LNCAP (cell line): Measurements from ENCODE around the gene UBR3.

ENCODE experiments used
- TF ChIP-seq, protein P1 (sequence below): fragments of 450-650 bp; IDR thresholded peaks from 2 replicates; pipeline ENCODE4 v1.5.1; 2017; ENCODE audit warnings: mild to moderate bottlenecking

Gene UBR3

GRCh38 chr2:170019060-170019805 is 192.0 kb downstream of the UBR3 start:
- TF ChIP-seq, protein P1, sequence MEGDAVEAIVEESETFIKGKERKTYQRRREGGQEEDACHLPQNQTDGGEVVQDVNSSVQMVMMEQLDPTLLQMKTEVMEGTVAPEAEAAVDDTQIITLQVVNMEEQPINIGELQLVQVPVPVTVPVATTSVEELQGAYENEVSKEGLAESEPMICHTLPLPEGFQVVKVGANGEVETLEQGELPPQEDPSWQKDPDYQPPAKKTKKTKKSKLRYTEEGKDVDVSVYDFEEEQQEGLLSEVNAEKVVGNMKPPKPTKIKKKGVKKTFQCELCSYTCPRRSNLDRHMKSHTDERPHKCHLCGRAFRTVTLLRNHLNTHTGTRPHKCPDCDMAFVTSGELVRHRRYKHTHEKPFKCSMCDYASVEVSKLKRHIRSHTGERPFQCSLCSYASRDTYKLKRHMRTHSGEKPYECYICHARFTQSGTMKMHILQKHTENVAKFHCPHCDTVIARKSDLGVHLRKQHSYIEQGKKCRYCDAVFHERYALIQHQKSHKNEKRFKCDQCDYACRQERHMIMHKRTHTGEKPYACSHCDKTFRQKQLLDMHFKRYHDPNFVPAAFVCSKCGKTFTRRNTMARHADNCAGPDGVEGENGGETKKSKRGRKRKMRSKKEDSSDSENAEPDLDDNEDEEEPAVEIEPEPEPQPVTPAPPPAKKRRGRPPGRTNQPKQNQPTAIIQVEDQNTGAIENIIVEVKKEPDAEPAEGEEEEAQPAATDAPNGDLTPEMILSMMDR: no peak

DNA sequence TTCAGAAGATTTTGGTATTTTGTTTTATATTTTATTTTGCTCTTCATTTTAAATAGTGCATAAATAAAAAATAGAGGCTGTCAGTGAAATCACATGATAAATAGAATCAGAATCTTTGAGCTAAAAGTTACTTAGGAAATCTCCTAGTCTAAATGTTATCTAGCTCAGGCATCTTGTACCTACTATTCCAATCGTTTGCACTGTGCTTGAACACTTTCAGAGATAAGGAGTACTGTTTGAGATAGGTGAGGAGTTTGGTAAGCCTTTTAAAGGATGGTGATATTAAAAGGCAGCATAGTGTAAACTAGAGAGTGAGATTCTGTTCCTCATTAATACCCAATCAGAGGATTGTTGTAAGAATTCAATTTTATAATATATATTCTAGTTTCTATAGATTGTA is 193.5 kb downstream of the UBR3 start:
- TF ChIP-seq, protein P1: no peak

DNA sequence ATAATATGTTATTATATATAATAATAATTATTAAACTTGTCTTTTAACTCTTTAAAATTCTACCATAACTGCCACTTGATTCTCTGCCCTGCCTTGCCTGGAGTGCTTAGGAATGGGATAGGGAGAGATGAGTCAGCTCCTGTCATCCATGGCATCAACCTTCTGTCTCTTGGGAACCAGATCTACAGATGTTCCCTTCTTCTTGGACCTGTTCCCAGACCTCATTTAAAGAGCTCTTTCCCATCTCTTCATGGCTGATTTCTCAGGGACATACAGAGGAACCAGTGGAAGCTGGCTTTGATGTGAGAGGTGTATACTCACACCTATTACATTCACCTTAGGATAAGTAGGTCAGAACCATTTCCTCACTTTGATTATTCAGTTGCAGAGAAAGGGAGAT is 195.4 kb downstream of the UBR3 start:
- TF ChIP-seq, protein P1: no peak

DNA sequence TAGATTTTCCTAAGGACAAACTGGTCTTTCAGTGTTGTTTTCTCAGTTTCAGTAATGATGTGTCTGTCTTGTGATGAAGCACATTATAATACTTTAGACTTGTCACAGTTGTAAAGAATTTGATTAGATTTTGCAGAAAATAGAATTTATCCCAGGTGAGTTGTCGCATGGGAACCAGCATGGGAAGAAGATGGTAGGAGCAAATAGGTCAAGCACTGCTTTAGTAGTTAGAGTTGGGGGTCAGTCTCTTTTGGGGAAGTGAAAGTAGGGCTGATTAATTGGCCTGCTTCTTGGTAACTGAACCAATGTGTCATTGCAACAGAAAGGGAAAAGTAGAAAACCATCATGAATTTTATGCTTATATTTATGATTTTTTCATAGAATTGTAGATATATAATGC is 197.5 kb downstream of the UBR3 start:
- TF ChIP-seq, protein P1: no peak

DNA sequence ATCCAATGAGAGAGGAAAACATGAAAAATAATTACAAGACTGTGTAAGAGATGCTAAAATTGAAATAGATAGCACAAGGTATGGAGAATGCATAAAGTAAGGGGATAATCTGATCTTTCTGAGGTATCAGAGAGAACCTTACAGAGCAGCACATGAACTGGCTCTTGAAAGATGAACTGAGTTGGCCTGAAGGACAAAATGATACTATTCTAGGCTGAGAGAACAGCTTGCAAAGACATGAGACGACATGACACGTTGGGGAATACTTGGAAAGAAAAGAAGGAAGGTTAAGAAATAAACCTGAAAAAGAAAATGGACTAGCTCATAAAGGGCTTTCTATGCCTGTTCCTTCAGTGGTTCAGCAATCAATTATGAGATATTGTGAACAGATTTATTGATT is 198.0 kb downstream of the UBR3 start:
- TF ChIP-seq, protein P1: no peak

- TF ChIP-seq, protein P1: no peak
Observed at GRCh38 chr2:170026361-170026760, 199.1 kb downstream of the UBR3 start.

DNA sequence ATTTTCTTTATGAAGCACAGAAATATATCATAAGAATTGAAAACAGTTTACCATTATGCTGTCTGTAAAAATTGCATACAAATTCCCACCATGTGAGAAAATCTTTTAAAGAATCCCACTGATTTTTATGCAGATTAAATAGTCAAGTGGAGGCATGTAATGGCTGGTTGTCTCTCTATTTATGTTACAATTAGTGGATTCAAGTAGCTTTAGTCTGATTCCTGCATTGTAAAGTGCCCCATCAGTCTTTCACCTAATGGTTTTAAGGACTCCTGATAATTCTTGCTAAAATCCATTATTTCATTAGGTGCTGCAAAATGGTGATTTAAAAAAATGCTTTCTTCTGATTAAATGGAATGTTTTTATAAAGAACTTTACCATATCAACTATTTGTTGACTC is 202.3 kb downstream of the UBR3 start:
- TF ChIP-seq, protein P1: no peak

- TF ChIP-seq, protein P1: no peak
Observed at GRCh38 chr2:170030040-170030439, 202.8 kb downstream of the UBR3 start.
